GM21723 (cell line): ENCODE measurements around the gene SIDT1.

Experiments
- ATAC-seq: cut with Tn5 transposase; IDR thresholded peaks from one replicate; pipeline ENCODE4 v1.9.1; 2021; ENCODE audit warnings: mild to moderate bottlenecking, moderate library complexity; ENCODE audit not compliant: unreplicated experiment

Gene SIDT1

GRCh38 chr3:113590983-113591382, 58.6 kb downstream of the SIDT1 start:
- no peak for ATAC-seq

DNA sequence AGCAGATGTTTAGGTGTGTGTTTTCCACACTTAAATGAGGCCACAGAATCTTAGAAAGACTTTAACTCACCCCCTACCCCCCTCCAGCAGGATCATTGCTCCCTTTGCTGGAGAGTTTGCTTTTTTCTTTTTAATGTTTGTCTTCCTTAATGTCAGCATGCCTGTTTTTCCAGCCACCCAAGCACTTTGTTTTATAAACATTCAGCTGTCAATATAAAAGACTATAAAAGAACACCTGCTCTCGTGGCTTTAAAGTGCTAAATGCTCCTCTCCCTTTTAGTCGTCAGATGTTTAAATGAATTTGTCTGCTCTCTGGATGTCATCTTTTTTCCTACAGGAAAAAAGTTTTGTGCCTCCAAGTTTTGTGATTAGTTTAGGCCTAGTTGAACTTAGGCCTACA, 61.7 kb downstream of the SIDT1 start:
- no peak for ATAC-seq

- ATAC-seq: no peak
These were observed 65.4 kb downstream of the SIDT1 start for GRCh38 chr3:113597596-113598354.

DNA sequence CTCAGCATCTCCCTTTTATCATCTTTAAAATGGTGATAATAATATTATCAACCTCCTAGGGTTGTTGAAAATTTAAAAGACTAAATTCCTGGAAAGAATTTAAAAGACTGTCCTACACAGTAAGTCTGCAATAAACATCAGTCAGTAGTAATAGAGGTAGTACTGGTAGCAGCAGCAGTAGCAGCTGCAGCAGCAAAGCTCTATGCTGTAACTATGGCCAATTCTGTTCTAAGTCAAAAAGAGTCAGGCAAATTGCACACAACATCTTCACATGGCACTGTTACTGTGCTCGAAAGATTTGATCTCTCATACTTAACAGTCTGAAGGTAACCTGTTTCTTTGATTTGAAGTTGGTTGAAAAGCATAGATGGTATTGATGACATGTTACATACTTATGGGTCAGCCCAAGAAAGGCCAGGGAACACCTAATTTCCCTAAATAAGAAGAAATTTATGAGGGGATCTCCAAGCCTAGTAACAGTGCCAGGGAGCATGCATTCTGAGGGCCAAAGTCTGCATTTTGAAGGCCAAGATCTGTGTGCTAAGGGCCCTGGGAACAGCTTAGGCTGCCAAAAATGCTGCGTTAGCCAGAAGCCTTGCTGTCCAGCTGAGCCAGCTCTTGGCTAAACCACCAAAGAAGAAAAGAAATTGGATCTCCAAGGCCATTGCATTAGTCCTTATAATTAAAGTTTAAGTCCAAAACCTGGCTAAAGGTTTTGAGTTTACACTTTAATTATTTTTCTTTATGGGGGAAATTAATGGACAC, 68.2 kb downstream of the SIDT1 start:
- no peak for ATAC-seq

- ATAC-seq: no peak
These were observed 68.9 kb downstream of the SIDT1 start for GRCh38 chr3:113601240-113601639.

GRCh38 chr3:113602256-113602655, 69.9 kb downstream of the SIDT1 start:
- no peak for ATAC-seq

GRCh38 chr3:113602836-113603235, 70.5 kb downstream of the SIDT1 start:
- no peak for ATAC-seq

DNA sequence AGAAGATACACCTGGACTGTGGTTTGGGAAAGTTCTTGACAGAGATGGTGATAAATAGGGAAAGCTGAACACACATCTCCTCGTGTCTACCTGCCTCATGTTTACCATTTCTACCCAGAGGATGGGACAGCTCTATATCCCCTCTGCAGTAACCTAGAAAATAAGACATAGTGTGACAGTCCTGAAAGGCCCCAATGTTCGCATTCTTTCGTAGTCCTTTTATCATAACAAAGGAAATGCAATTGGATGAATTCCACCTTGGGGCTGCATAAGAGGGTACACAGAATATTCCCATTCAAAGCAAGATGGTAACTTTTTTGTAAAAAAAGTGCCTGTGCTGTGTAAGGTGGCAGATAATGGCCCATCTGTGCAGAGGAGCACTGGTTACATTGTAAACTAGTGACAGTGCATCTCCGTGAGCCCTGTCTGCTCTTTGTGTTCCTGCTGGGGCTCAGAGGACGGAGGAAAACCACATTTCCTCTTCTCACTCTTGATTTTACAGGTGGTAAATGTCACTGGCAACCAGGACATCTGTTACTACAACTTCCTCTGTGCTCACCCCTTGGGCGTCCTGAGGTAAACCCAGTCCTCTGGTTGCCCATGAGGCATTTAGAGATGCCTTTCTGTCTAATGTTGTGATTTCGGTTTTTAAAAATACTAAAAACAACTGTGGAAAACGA, 74.3 kb downstream of the SIDT1 start:
- ATAC-seq: peak; percentile 99

DNA sequence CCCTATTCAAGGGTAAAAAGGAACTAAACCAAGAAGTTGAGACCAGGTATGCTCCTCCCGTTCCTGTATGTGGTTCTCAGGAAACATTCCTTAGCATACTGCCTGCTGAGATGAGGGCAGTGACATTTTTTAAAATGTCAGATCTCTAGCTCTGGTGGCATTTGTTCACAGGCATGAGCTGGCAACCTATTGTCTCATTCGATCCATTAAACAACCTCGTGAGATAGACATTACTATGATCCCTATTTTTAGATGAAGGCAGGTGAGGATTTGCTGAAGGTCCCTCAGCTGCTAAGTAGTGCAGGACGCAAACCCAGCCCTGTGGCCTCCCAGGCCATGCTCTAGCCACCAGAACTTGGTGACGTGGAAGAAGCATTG, 74.9 kb downstream of the SIDT1 start:
- no peak for ATAC-seq

DNA sequence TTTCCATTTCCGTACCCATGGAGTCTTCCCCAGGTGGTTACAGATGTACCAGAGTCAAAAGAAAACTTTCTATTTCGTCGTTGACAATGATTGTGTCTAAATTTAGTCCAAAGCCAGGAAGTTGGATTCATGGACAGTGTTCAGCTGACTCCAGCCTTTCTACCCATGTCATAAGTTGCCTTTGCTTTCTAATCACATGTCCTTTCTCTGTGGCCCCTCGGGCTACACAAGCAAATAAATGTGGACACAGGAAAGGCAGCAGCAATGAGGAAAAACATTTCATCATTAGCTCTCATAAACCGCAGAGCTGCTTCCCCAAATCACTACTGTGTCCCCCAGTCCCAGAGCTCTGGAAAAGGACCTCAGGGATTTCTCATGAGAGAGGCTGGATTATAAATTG, 82.0 kb downstream of the SIDT1 start:
- no peak for ATAC-seq

DNA sequence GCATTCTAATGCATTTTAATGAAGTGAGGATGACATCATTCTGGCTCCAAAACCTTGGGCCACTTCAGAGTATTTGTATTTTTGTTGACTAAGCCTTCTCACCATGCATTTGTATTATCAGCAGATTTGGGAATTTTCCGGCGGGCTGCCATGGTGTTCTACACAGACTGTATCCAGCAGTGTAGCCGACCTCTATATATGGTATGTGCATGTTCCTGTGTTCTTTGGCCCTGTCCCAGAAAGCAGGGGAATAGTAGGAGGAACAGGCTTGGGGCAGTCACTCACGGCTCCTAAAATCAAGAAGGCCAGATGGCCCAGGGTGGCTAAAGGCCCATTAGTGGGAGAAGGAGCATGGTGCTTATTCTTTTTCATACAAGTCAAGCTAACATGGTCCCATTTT, 83.6 kb downstream of the SIDT1 start:
- no peak for ATAC-seq

GRCh38 chr3:113617726-113618125, 85.4 kb downstream of the SIDT1 start:
- no peak for ATAC-seq

DNA sequence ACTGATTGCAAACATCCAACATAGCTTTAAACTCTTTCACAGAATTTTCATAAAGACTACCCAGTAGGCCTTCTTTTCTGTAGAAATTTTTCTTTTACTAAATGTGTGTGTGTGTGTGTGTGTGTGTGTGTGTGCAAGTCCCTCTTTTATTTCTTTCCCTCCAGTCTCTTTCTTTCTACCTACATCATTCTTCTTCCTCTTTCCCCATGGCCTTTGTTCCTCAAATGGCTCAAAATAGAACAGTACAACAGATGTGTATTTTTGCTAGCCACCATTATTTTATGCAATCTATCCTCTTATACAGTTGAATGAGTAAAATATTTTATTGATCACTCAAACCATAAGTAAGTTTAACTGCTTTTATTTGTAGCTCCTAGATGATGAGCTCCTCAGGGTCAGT, 87.7 kb downstream of the SIDT1 start:
- no peak for ATAC-seq

DNA sequence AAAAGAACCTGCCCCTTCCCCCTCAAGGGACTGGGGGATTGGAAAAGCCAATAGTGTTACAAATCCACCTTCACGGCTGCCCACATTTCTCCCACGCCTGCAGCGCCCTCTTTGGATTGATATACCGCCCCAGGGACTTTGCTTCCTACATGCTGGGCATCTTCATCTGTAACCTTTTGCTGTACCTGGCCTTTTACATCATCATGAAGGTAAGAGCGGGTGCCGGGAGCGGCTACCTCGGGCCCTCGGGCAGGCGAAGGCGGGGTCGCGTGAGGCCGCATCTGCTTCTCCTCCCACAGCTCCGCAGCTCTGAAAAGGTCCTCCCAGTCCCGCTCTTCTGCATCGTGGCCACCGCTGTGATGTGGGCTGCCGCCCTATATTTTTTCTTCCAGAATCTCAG, 91.0 kb downstream of the SIDT1 start:
- no peak for ATAC-seq

DNA sequence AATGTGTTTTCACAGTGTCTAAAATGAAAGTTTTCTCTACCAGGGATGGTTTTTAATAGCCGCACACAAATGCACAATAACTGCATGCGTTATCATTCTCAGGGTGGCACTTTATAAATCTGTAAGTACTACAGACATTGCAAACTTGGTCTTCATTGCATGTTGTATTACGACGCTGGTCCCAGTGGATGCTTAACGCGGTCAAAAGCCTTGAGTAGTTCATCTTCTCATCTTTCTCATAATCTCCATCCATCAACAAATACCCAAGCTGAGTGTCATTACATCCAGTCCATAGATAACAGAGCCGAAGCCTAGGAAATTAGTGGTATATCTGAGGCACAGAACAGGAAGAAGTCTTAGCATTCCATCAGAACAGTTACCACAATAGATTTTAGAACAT, 91.5 kb downstream of the SIDT1 start:
- no peak for ATAC-seq

GRCh38 chr3:113625834-113626233, 93.5 kb downstream of the SIDT1 start:
- no peak for ATAC-seq

DNA sequence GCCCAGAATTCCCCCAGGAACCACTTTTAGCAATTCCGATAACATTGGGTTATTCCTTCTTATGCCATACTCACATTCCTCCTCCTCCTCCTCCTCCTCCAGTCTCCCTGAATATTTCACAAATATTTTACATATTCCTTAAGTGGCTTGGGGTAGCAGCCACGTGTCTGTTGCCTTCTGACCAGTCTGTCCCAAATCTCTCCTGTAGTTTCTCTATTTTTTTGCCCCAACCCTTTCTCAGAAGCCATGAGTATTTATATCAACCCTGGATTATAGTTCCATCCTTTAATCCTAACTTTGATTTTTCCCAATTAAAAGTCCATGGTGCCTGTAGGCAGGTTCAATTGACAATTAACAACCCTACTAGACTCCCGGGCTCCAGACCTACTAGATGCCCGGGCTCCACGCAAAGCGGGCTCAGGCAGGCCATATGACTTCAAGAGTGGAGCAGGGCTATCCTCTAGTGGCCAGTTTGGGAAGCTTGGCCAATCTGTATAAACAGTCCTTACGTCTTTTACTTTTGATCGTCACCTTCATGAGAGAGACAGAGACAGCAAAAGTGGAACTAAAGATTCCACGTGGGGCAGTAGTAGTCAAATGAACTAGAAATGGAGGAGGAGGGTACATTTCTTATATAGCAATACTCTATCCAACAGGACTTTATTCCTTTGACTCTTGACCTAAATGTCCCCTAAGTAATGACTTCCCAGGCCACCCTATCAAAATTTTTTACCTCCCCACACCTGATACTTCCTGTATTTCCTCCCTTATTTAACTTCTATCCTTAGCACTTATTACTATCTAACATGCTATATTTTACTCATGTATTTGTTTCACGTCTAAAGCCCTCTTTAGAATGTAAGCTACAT, 94.4 kb downstream of the SIDT1 start:
- no peak for ATAC-seq

GRCh38 chr3:113628316-113628715, 96.0 kb downstream of the SIDT1 start:
- ATAC-seq: no peak

GRCh38 chr3:113628788-113629187, 96.4 kb downstream of the SIDT1 start:
- no peak for ATAC-seq

GRCh38 chr3:113629584-113630421, 97.4 kb downstream of the SIDT1 start:
- ATAC-seq: no peak
